OCI-LY1 (cell line): ENCODE results near the gene HDAC9.

ENCODE experiments used
- H2AFZ ChIP-seq: fragments of 200-600 bp; sonication (generic), shearing (Covaris generic); 2 replicates; pipeline ENCODE4 v1.6.0; 2014; ENCODE audit warnings: antibody characterized with exemption, mild to moderate bottlenecking, low read length
- H3F3A ChIP-seq: fragments of 200-600 bp; sonication (generic), shearing (Covaris generic); 2 replicates; pipeline ENCODE4 v1.6.0; 2014; ENCODE audit warnings: mild to moderate bottlenecking, antibody characterized with exemption, low read length, moderate library complexity; ENCODE audit not compliant: insufficient read depth
- H3K27ac ChIP-seq: fragments of 200-600 bp; sonication (generic); 2 replicates; pipeline ENCODE4 v1.5.1; 2014; ENCODE audit warnings: low read length, mixed run types, mild to moderate bottlenecking, low read depth; ENCODE audit not compliant: poor library complexity, severe bottlenecking
- H3K27me3 ChIP-seq: fragments of 200-600 bp; sonication (generic); 2 replicates; pipeline ENCODE4 v1.6.0; 2014; ENCODE audit warnings: antibody characterized with exemption, mild to moderate bottlenecking, low read length, moderate library complexity; ENCODE audit not compliant: insufficient read depth
- H3K36me3 ChIP-seq: fragments of 200-600 bp; sonication (generic); 2 replicates; pipeline ENCODE4 v1.6.1; 2014; ENCODE audit warnings: mild to moderate bottlenecking, antibody characterized with exemption, low read length, moderate library complexity, mixed read lengths; ENCODE audit not compliant: insufficient read depth
- H3K4me1 ChIP-seq: fragments of 200-600 bp; sonication (generic); 2 replicates; pipeline ENCODE4 v1.5.1; 2014; ENCODE audit warnings: mild to moderate bottlenecking, low read length, moderate library complexity; ENCODE audit not compliant: insufficient read depth, severe bottlenecking
- H3K4me2 ChIP-seq: fragments of 200-600 bp; sonication (generic), shearing (Covaris generic); 2 replicates; pipeline ENCODE4 v1.6.1; 2014; ENCODE audit warnings: low read length
- H3K4me3 ChIP-seq: fragments of 200-600 bp; sonication (generic); 2 replicates; pipeline ENCODE4 v1.5.1; 2014; ENCODE audit warnings: low read length, low read depth, mild to moderate bottlenecking, mixed read lengths; ENCODE audit not compliant: poor library complexity, severe bottlenecking
- H3K79me2 ChIP-seq: fragments of 200-600 bp; shearing (Covaris generic); 2 replicates; pipeline ENCODE4 v1.6.1; 2016; ENCODE audit warnings: mixed run types, low read length, mixed read lengths; ENCODE audit not compliant: insufficient read depth
- H3K9ac ChIP-seq: fragments of 200-600 bp; sonication (generic), shearing (Covaris generic); 2 replicates; pipeline ENCODE4 v1.6.1; 2014; ENCODE audit warnings: mild to moderate bottlenecking, low read length, mixed read lengths
- H3K9me2 ChIP-seq: fragments of 200-600 bp; sonication (generic), shearing (Covaris generic); 2 replicates; pipeline ENCODE4 v1.6.1; 2014; ENCODE audit warnings: low read depth, mild to moderate bottlenecking, low read length, mixed read lengths
- H3K9me3 ChIP-seq: fragments of 200-600 bp; shearing (Covaris generic); 2 replicates; pipeline ENCODE4 v1.6.1; 2014; ENCODE audit warnings: low read length, mixed read lengths
- H4K20me1 ChIP-seq: fragments of 200-600 bp; sonication (generic), shearing (Covaris generic); 2 replicates; pipeline ENCODE4 v1.6.0; 2016; ENCODE audit warnings: mild to moderate bottlenecking, low read length; ENCODE audit not compliant: insufficient read depth
- EZH2 ChIP-seq: fragments of 200-600 bp; sonication (generic), shearing (Covaris generic); IDR thresholded peaks from 2 replicates; pipeline ENCODE4 v1.8.0; 2017; ENCODE audit warnings: borderline replicate concordance, mixed run types, mild to moderate bottlenecking, antibody characterized with exemption, low read length, moderate library complexity, mixed read lengths
- TF ChIP-seq, protein P1 (sequence below): fragments of 200-600 bp; sonication (generic), shearing (Covaris generic); IDR thresholded peaks from 2 replicates; pipeline ENCODE4 v1.5.1; 2017; ENCODE audit warnings: mild to moderate bottlenecking, antibody characterized with exemption, low read length, moderate library complexity, mixed read lengths

The HDAC9 gene

DNA sequence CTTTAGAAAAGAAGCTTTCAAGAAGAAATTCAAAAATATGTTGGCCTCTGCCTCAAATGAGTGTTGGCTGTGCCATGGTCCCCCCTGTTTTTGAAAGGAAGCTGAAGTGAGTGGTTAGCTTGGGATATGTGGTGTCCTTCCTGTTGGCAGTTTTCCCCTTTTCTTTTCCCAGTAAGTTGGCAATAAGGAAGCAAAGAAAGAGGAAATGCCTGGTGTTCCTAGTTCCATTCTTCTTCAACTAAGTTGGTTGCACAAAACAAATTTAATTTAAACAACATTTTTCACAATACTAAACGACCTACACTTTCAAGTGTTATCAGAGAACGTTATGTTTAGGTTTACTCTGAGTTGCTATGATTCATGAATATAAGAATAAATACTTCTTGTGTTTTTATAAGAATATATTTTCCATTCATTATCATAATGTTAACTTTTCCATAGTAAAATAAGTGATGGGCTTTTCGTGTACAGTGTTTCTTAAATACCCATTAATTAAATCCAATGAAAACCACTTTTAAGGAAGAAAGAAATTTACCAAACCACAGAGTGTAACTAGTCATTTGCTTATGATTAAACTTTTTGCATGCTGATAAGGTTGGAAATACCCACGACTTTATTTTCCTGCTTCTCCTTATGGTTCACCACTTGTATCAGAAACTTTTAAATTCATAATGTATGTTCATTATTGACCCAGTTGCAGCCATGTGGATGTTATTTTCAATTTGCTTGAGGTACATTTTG is 7.7 kb downstream of the HDAC9 start:
- Histone ChIP-seq H3K79me2 (peaks cover 78% of the 10 kb centered on the region), H3K4me1 (peaks cover 88% of the 10 kb centered on the region), H3K4me2 (0 out of 2 replicates have a peak overlapping the region, but pooled peaks have one; percentile 0)

DNA sequence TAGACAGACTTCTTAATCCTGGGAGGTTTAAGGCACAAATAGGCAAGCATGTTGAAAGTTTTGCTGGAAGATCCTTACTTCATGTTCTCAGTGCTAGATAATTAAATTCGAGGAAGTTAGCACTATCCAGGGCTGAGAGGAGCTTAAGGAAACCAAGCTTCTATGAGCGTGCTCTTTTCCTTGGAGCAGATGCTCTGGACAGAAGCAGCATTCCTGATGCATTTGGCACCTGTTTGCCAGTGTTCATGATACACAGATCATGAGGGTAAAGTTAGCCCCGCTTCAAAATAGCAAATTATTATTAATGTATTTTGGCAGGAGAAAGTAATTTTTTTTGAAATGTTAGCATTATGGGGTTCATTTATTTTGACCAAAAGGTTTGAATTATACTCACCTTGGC is 9.4 kb downstream of the HDAC9 start:
- H3K9ac ChIP-seq = no peak overlapping the region
- no peaks in the 10 kb centered on the region for H3K27me3 ChIP-seq
- peaks cover 67% of the 10 kb centered on the region; the same call in 1 of the 2 replicates for H3K79me2 ChIP-seq
- no peak overlapping the region for H2AFZ ChIP-seq
- no peaks in the 10 kb centered on the region for H3K9me2 ChIP-seq
- TF ChIP-seq, protein P1, sequence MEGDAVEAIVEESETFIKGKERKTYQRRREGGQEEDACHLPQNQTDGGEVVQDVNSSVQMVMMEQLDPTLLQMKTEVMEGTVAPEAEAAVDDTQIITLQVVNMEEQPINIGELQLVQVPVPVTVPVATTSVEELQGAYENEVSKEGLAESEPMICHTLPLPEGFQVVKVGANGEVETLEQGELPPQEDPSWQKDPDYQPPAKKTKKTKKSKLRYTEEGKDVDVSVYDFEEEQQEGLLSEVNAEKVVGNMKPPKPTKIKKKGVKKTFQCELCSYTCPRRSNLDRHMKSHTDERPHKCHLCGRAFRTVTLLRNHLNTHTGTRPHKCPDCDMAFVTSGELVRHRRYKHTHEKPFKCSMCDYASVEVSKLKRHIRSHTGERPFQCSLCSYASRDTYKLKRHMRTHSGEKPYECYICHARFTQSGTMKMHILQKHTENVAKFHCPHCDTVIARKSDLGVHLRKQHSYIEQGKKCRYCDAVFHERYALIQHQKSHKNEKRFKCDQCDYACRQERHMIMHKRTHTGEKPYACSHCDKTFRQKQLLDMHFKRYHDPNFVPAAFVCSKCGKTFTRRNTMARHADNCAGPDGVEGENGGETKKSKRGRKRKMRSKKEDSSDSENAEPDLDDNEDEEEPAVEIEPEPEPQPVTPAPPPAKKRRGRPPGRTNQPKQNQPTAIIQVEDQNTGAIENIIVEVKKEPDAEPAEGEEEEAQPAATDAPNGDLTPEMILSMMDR = no peak
- TF ChIP-seq EZH2 = no peak
- H3F3A ChIP-seq = peaks cover under 1% of the 10 kb centered on the region
- H4K20me1 ChIP-seq = no peaks in the 10 kb centered on the region
- H3K4me1 ChIP-seq = peaks cover 86% of the 10 kb centered on the region
- no peak overlapping the region for H3K27ac ChIP-seq
- no peak overlapping the region for H3K4me3 ChIP-seq
- peaks cover 9% of the 10 kb centered on the region for H3K36me3 ChIP-seq
- no peaks in the 10 kb centered on the region for H3K9me3 ChIP-seq
- H3K4me2 ChIP-seq = peak overlapping the region; percentile 52

More for the DNA sequence above, 7.7 kb downstream of the HDAC9 start:
- Histone ChIP-seq H2AFZ (no peak overlapping the region), H3K36me3 (peaks cover 9% of the 10 kb centered on the region), H3K9ac (no peak overlapping the region), H3K27ac (no peak overlapping the region), H3K9me2 (no peaks in the 10 kb centered on the region), H3K27me3 (no peaks in the 10 kb centered on the region), H4K20me1 (no peaks in the 10 kb centered on the region), H3F3A (peaks cover 5% of the 10 kb centered on the region), H3K9me3 (no peaks in the 10 kb centered on the region), H3K4me3 (no peak overlapping the region)
- TF ChIP-seq, protein P1 = no peak
- TF ChIP-seq EZH2 = no peak

DNA sequence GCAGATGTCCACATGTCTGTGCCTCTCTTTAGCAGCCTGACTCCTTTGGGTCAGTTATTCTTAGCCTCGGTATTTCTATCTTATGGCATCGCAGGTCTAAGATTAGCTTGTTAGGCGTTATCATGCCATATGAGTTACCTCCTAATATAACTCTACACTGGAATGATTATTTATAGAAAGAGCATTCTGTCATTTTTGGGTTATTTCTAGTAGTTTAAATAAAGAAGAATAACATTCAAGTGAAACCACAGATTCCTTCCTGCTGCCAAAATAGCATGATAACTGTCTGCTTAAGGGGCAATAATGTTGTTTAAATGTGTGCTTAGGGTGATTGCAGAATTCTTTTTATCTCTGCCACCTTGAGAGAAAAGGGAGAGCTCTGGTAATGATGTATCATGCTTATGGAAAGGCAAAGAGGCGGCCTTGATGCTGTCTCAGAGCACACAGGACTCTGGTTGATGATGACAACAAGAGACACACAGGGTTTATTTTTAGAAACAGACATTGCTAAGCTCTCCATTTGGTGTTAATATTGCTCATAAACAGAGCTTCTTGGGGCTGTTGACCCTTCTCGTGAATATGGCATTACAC is 10.4 kb downstream of the HDAC9 start:
- peak overlapping the region; percentile 52 for H3K4me2 ChIP-seq
- peak overlapping the region; percentile 47 for H3K27ac ChIP-seq
- H3K9me2 ChIP-seq = no peaks in the 10 kb centered on the region
- H3K4me1 ChIP-seq = peaks cover 76% of the 10 kb centered on the region
- no peak overlapping the region for H2AFZ ChIP-seq
- H3K27me3 ChIP-seq = no peaks in the 10 kb centered on the region
- peaks cover 9% of the 10 kb centered on the region for H3K36me3 ChIP-seq
- H3K9ac ChIP-seq = peak overlapping the region; percentile 3; the same call in 1 of the 2 replicates
- peak overlapping the region; percentile 0 for H3K4me3 ChIP-seq
- H3K9me3 ChIP-seq = no peaks in the 10 kb centered on the region
- H4K20me1 ChIP-seq = no peaks in the 10 kb centered on the region
- no peak for TF ChIP-seq EZH2
- TF ChIP-seq, protein P1 = no peak
- H3K79me2 ChIP-seq = peaks cover 66% of the 10 kb centered on the region; the same call in 1 of the 2 replicates
- H3F3A ChIP-seq = no peaks in the 10 kb centered on the region; the same call in 1 of the 2 replicates
